Heart left ventricle (tissue), 13 donors: ENCODE measurements around the gene NDUFV3.

Experiments
- CTCF ChIP-seq, 12 donors: fragments of 200-600 bp; sonication (generic) in 4 of 12; IDR thresholded peaks; one replicate each; pipeline versions ENCODE4 v1.5.0 to v1.8.0; 2018 to 2022; ENCODE audit warnings: antibody characterized with exemption in 12 of 12, mild to moderate bottlenecking in 5 of 12
- POLR2A ChIP-seq, 2 donors: fragments of 450-650 bp; IDR thresholded peaks; one replicate each; pipeline ENCODE4 v1.6.1; 2017; ENCODE audit warnings: antibody characterized with exemption in 2 of 2, mild to moderate bottlenecking in 2 of 2, moderate library complexity in 2 of 2
- donor health status: ischemic (EF 13 %, LVEDD 7.1; RV severe dilation, severe dysfunction).
- donor health status: DM: no; HTN: yes; CAD: no.
- donor health status: DM: no; HTN: no; CAD: no.
- donor health status: ischemic (EF 25% LVEDD 6.9; RV normal size, moderate dysfunction).
- donor health status: ischemic (EF 25% LVEDD 5.7; RV mildly dilated, moderate dysfunction).
- donor health status: ischemic (EF 35%, LVEDD 5.7; RV mildly dilated, moderate dysfunction).
- donor health status: nonischemic (EF 11% LVEDD 7.7; RV severe dilation, severe dysfunction).
- donor health status: DM: yes; HTN: yes; CAD: no.
- donor health status: PGD.
- donor health status: ischemic (EF 29% LVEDD 5.4; RV normal size, mild dysfunction).
- donor health status: nonischemic (EF 23%, LVEDD 6.1; RV moderate dilation, normal function).

- no peak for TF ChIP-seq POLR2A (IDR thresholded peaks at IDR 0.05)
- no peak for TF ChIP-seq CTCF (IDR thresholded peaks at IDR 0.05)
Observed at GRCh38 chr21:42845296-42845965, 47.7 kb upstream of the NDUFV3 start.
